Erythroblast (primary cell): ENCODE measurements around the gene RNF111.
A peak's percentile ranks its signal among the peaks of the same experiment; 100 is the strongest.
"Not testable (repeated sequence)": the region's sequence is repeated elsewhere in the genome, so short reads cannot be mapped to it uniquely, and the experiment has no call there.

ENCODE experiments used
- DNase-seq, 2 experiments: peaks; one replicate each; lab custom pipeline; 2025; lab: John Stamatoyannopoulos, UW
- GATA1 ChIP-seq: IDR thresholded peaks from 2 replicates; pipeline ENCODE4 v1.6.1; 2011; ENCODE audit warnings: low read depth, mild to moderate bottlenecking, control low read depth, low read length, moderate library complexity
- POLR2A ChIP-seq: IDR thresholded peaks from 2 replicates; pipeline ENCODE4 v1.6.1; 2011; ENCODE audit warnings: mild to moderate bottlenecking, low read length

Gene RNF111

DNA sequence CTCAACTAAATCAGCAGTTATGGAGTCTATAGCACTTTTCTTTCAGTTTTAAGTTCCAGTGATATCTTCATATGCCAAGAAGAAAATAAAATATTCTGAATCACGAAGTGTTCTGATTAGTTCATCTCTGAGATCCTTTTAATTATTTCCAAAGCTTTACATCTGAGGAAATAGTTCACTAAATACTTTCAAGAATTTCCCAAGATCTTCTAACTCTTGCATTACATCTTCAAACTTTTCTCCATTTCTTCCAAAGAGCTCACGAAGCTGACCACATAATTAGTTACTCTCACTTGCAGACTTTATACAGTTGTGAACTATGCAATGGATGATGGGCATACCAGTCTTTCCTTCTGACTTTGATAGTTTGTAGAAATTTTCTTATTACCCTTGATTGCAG is 4.2 kb upstream of the RNF111 start:
- TF ChIP-seq POLR2A (no peak), GATA1 (no peak)
- DNase-seq: no peak

DNA sequence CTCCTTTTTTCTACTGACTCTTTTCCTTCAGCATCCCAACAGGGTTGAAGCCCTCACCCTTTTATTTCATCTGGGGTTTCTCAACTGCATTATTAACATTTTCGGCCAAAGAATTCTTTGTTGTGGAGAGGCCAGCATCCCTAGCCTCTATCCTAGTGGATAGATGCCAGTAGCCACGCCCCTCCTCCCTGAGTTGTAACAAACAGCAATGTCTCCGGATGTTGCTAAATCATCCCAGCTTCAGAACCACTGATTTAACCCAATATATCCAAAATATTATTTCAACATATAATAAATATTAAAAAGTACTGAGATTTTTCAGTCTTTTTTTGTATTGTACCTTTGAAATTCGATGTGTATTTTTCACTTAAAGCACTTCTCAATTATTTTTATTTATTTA is 2.0 kb upstream of the RNF111 start:
- TF ChIP-seq POLR2A (no peak), GATA1 (no peak)
- DNase-seq: no peak

DNA sequence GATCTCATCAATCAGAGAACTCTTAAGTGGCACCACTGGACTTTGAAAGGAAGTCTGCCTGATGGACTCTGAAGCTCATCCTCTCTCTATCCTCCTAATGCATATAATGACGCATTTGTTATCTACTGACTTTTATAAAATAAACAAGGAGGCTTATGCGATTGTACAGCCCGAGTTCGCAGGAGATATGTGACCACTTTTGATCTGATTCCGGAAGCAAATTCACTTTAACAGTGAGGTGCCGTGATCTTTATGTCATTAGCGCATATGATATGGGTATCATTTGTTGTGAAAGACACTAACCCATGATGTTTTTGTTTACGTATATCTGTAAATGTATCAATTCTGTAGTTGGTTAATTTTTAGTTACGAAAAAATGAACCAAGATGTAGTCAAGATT is 427 bp upstream of the RNF111 start:
- DNase-seq: no peak
- no peak for TF ChIP-seq POLR2A
- TF ChIP-seq GATA1: no peak

DNA sequence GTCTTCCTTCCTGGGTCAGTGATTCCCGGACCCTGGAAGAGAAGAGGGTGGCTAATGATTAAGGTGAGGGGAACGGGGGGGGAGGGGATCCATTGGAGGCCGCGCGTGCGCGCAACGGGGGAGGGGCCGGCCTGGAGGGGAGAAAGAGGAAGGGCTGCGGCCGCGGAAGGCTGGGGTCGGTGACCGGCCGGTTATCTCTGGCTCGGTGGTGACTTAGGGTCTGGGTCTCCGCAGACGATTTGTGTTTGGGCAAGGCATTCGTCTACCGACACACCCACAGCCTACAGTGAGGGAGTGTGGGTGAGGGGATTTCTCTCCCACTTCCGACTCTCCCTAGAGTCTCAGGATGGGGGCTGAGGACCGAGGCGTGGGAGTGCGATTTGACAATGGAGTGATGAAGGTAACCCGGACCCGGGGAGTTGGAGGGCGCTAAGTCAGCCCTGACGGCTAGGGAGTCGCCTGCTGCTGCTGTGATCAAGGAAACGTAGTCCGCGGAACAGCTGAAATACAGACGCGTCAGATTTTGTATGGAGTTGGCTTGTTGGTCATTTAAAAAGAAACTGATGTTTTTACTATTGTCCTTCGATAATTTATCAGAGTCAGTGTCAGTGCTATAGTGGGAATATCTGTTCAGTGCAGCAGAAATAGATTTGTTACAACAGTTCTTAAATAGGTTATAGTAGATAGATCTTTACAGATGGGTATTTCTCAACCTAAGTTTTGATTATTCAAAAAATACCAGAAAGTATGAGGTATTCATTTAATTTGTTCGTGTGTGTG is 733 bp downstream of the RNF111 start:
- DNase-seq: peak; percentile 80 to 84
- TF ChIP-seq POLR2A (no peak), GATA1 (no peak)

DNA sequence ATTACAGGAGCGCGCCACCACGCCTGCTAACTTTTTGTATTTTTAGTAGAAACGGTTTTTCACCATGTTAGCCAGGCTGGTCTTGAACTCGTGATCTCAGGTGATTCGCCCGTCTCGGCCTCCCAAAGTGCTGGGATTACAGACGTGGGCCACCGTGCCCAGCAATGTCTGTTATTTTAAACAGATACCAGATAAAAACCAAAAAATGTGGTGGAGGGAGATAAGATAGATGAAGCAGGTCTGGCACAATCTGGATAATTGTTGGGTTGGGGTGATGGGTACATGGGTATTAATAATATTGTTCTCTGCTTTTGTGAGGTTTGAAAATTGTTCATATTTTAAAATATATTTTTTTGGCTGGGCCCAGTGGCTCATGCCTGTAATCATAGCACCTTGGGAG is 4.7 kb downstream of the RNF111 start:
- peak; percentile 48 to 83 for DNase-seq

DNA sequence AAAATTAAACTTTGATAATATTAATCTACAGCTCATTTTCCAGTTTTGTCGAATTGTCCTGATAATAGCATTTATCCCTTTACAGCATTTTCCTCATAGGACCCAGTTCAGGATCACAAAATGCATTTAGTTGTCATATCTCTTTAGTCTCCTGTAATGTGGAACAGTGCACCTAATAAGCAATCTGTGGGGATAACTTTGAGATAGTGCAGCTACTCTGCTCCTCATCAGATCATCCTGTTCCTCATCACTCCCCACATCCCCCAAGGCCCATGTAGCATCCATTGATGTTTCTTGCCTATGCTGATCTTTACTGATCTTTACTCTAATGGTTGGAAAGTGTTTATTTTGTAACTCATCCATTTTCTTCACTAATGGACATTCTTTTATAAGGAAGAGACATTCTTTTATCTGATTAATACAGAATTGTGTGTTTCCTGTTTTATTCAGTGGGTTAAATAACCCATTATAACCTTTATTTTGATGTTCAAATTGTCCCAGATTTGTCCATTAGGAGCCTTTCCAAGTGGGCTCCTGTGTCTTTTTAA is 7.5 kb downstream of the RNF111 start:
- no peak for DNase-seq
- no peak for TF ChIP-seq GATA1
- no peak for TF ChIP-seq POLR2A

More for the DNA sequence above, 4.7 kb downstream of the RNF111 start:
- TF ChIP-seq GATA1 (no peak), POLR2A (no peak)

DNA sequence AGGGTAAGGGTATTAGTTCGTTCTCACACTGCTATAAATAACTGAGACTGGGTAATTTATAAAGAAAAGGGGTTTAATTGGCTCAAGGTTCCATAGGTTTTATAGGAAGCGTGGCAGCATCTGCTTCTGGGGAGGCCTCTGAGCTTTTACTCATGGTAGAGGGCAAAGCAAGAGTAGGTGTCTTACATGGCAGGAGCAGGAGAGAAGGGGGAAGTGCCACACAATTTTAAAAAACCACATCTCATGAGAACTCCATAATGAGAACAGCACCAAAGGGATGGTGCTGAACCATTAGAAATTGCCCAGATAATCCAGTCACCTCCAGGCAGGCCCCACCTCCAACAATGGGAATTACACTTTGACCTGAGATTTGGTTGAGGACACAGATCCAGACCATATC is 12.2 kb downstream of the RNF111 start:
- no peak for TF ChIP-seq POLR2A
- no peak for TF ChIP-seq GATA1
- no peak for DNase-seq

DNA sequence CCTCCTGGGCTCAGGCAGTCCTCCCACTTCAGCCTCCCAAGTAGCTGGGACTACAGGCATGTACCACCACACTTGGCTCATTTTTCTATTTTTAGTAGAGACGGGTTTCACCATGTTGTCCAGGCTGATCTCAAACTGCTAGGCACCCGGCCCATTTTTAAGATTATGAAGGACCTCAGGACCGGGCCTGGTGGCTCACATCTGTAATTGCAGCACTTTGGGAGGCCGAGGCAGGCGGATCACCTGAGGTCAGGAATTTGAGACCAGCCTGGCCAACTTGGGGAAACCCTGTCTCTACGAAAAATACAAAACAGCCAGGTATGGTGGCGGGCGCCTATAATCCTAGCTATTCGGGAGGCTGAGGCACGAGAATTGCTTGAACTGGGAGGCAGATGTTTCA is 12.8 kb downstream of the RNF111 start:
- not testable (repeated sequence) for DNase-seq

DNA sequence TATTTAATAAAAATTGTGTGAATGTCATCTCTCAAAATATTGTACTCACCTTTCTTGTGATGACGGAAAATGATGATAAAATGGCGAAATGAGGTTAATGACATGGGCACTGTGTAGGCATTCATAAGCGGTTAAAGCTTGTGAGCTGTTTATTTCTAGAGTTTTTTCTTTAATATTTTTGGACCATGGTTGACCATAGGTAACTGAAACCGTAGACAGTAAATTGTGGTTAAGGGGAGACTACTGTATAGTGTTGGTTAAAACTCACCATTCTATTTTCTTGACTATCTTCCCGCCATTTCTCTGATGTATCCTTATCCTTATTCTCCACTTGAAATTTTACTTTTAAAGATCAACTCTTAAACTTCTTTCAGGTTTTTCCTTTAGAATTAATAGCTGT is 14.5 kb downstream of the RNF111 start:
- TF ChIP-seq GATA1 (no peak), POLR2A (no peak)
- no peak for DNase-seq

DNA sequence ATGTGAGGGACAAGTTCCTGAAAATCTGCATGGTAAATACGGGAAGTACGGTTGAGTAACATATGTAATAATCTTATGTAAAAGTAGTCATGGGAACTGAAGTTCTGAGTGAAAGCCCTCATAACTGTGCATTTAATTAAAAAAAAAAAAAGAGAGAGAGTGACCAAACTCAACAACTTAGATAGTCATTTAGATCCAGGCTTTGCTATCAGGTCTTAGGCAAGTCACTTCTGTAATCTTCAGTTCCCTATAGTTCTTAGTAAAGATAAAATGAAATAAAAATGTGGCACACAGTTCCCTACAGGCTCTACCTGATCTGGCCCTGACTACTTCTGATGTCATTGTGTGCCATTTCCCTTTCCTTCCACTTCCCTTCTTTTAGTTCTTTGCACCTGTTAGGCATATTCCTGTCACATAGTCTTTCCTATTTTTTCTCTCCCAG is 15.0 kb downstream of the RNF111 start:
- peak in 1 of 2 experiments; percentile 23 for DNase-seq
- TF ChIP-seq GATA1 (no peak), POLR2A (no peak)

DNA sequence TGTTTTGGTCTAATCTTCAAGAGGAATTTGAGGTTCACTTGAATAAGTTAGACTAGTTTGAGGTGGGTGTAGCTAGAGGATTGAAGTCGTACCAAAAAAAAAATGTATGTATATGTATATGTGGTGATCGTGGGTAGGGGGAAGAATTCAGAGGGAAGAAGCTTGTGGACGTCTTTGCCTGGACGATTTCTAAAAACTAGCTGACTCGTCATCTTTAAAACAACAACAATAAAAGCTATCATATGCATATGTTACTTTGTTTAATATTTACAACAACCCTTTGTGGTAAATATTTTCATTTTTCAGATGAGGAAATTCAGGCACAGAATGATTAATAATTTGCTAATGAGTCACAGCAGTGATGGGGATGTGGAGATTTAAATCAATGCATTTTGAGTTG is 18.1 kb downstream of the RNF111 start:
- DNase-seq: no peak
- no peak for TF ChIP-seq POLR2A
- no peak for TF ChIP-seq GATA1

DNA sequence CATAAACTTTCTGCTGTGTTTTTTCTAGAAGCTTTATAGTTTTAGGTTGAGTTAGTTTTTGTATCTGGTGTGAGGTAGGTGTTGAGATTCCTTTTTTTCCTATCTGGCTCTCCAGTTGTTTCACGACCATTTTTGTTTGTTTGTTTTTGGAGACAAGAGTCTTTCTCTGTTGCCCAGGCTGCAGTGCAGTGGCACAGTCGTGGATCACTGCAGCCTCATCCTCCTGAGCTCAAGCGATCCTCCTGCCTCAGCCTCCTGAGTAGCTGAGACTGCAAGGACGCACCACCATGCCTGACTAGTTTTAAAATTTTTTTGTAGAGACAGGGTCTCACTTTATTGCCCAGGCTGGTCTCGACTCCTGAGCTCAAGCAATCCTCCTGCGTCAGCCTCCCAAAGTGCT is 20.6 kb downstream of the RNF111 start:
- TF ChIP-seq POLR2A (no peak), GATA1 (no peak)
- DNase-seq: no peak

DNA sequence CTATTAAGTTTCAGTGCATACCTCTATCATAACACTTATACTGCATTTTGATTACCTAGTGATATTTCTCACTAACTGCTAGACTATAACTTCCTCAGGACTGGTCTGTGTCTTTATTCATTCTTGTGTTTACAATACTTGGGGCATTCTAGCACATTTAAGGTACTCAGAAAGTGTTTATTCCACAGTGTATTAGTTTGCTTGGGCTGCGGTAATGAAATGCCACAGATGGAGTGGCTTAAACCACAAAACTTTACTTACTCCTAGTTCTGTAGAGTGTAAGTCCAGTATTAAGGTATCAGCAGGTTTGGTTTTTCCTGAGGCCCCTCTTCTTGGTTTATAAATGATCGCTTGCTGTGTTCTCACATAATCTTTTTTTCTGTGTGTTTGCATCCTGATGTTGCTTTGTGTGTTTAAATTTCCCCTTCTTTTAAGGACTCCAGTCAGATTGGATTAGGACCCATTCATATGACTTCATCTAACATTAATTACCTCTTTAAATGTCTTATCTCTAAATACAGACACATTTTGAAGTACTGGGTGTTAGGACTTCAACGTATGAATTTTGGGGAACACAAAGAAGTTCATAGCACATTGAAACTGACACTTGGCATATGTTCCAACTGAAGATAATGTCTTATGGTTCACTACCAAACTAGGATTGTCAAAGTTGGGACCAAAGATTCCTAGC is 23.9 kb downstream of the RNF111 start:
- no peak for TF ChIP-seq POLR2A
- TF ChIP-seq GATA1: no peak
- peak; percentile 36 to 74 for DNase-seq

DNA sequence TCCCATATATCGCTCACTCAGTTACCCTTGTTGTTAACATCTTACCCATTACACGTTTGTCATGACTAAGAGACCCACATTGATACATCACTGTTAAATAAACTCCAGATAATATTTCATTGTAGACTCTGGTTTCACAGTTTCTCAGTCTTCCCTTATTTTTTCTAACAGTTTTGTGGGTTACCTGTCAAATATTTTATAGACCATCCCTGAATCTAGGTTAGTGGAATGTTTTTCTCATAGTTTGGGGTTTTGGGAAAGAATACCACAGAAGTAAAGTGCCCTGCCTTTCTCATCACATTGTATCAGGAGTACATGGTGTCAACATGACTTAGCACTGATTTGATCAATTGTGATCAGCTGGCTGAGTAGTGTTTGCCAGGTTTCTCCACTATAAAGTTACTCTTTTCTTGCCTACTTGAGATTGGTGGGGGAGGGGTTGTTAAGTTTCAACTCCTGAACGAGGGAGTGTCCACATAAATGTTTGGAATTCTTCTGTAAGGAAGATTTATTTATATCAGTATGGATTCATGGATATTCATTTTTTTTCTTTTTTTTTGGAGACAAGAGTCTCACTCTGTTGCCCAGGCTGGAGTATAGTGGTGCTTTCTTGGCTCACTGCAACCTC is 25.9 kb downstream of the RNF111 start:
- DNase-seq: no peak
- no peak for TF ChIP-seq POLR2A
- no peak for TF ChIP-seq GATA1

DNA sequence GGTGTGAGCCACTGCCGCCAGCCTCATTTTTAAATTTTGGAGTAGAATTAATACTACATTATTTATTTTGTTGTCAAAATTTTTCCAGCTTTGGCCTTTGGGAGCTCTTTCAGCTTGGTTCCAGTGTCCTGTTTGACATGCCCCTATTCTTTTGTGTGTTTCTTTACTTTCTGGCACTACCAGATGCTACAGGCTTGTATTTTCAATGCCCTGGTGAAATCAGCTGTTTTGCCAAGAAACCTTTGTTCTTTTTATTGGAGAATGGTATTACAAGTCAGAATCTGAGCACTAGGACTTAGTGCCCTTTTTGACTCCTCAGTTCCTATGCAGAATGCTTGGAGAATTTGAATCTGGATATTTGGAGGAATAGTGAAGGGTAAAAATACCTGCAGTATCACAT is 26.6 kb downstream of the RNF111 start:
- no peak for DNase-seq
- TF ChIP-seq GATA1 (no peak), POLR2A (no peak)
